ENCODE data around the gene AREG. TPM values are rescaled to one million over a fixed set of nuclear protein-coding genes. Genes with fewer than 3 reads are reported as not detected.

The AREG gene
- total and polyA plus RNA-seq, 2 of the 13 experiments (the other 11 are each of a cell fraction or from before 2014, with no cell fraction given) = 6.2 to 7.1 TPM

DNA sequence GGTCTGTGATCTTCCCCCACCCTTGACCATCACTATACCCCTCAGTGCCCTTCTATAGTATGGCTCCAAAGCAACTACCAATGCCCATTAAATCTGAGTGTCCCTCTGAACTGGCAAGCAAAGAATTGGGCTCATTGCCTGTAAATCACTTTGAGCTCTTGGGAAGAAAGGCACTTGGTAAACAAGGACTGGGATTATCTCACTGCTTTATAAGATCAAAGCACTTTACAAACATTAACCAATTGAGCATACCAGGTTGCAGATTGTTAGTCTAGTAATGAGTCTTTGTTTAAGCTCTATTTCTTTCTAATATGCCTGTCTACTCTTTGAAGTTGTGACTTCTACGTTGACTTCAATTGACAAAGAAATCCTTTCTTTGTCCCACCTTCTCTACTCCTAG lies 34.1 kb downstream of the AREG start (continued):
- no peak for TF ChIP-seq HNRNPUL1 (IDR thresholded peaks at IDR 0.05; ENCODE audit: low read depth, low read length)
- TF ChIP-seq, protein P1, sequence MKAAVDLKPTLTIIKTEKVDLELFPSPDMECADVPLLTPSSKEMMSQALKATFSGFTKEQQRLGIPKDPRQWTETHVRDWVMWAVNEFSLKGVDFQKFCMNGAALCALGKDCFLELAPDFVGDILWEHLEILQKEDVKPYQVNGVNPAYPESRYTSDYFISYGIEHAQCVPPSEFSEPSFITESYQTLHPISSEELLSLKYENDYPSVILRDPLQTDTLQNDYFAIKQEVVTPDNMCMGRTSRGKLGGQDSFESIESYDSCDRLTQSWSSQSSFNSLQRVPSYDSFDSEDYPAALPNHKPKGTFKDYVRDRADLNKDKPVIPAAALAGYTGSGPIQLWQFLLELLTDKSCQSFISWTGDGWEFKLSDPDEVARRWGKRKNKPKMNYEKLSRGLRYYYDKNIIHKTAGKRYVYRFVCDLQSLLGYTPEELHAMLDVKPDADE (CRISPR knock-in tag; IDR thresholded peaks at IDR 0.05) = no peak
- no peak for TF ChIP-seq MIER2 (CRISPR knock-in tag; IDR thresholded peaks at IDR 0.05)
- TF ChIP-seq MTF2 (CRISPR knock-in tag; IDR thresholded peaks at IDR 0.05; ENCODE audit: borderline replicate concordance) = no peak
- TF ChIP-seq, protein P2, sequence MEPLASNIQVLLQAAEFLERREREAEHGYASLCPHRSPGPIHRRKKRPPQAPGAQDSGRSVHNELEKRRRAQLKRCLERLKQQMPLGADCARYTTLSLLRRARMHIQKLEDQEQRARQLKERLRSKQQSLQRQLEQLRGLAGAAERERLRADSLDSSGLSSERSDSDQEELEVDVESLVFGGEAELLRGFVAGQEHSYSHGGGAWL (CRISPR knock-in tag; IDR thresholded peaks at IDR 0.05) = no peak
- TF ChIP-seq, protein P3, sequence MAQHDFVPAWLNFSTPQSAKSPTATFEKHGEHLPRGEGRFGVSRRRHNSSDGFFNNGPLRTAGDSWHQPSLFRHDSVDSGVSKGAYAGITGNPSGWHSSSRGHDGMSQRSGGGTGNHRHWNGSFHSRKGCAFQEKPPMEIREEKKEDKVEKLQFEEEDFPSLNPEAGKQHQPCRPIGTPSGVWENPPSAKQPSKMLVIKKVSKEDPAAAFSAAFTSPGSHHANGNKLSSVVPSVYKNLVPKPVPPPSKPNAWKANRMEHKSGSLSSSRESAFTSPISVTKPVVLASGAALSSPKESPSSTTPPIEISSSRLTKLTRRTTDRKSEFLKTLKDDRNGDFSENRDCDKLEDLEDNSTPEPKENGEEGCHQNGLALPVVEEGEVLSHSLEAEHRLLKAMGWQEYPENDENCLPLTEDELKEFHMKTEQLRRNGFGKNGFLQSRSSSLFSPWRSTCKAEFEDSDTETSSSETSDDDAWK (CRISPR knock-in tag; IDR thresholded peaks at IDR 0.05) = no peak
- TF ChIP-seq PAX8 (CRISPR knock-in tag; IDR thresholded peaks at IDR 0.05; ENCODE audit: borderline replicate concordance) = no peak
- no peak for TF ChIP-seq ZNF614 (CRISPR knock-in tag; IDR thresholded peaks at IDR 0.05; ENCODE audit: borderline replicate concordance)
- no peak for TF ChIP-seq ZNF33B (CRISPR knock-in tag; IDR thresholded peaks at IDR 0.05)
- TF ChIP-seq, protein P4, sequence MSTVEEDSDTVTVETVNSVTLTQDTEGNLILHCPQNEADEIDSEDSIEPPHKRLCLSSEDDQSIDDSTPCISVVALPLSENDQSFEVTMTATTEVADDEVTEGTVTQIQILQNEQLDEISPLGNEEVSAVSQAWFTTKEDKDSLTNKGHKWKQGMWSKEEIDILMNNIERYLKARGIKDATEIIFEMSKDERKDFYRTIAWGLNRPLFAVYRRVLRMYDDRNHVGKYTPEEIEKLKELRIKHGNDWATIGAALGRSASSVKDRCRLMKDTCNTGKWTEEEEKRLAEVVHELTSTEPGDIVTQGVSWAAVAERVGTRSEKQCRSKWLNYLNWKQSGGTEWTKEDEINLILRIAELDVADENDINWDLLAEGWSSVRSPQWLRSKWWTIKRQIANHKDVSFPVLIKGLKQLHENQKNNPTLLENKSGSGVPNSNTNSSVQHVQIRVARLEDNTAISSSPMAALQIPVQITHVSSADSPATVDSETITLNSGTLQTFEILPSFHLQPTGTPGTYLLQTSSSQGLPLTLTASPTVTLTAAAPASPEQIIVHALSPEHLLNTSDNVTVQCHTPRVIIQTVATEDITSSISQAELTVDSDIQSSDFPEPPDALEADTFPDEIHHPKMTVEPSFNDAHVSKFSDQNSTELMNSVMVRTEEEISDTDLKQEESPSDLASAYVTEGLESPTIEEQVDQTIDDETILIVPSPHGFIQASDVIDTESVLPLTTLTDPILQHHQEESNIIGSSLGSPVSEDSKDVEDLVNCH (CRISPR knock-in tag; IDR thresholded peaks at IDR 0.05) = no peak
- TF ChIP-seq ZNF781 (CRISPR knock-in tag; IDR thresholded peaks at IDR 0.05; ENCODE audit: borderline replicate concordance, not compliant biosample characterization) = no peak
- TF ChIP-seq KDM5A (IDR thresholded peaks at IDR 0.05; ENCODE audit: borderline replicate concordance, low read length) = no peak
- no peak for TF ChIP-seq AGO1 (IDR thresholded peaks at IDR 0.05; ENCODE audit: low read depth, low read length, poor library complexity, severe bottlenecking)
- TF ChIP-seq MBNL3 (CRISPR knock-in tag; conservative IDR thresholded peaks at IDR 0.05) = no peak
- no peak for TF ChIP-seq ZNF678 (CRISPR knock-in tag; IDR thresholded peaks at IDR 0.05)
- TF ChIP-seq, protein P5, sequence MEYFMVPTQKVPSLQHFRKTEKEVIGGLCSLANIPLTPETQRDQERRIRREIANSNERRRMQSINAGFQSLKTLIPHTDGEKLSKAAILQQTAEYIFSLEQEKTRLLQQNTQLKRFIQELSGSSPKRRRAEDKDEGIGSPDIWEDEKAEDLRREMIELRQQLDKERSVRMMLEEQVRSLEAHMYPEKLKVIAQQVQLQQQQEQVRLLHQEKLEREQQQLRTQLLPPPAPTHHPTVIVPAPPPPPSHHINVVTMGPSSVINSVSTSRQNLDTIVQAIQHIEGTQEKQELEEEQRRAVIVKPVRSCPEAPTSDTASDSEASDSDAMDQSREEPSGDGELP (IDR thresholded peaks at IDR 0.05; ENCODE audit: borderline replicate concordance, low read depth) = no peak
- TF ChIP-seq PCBP2 (optimal IDR thresholded peaks at IDR 0.05; ENCODE audit: low read depth, low read length, poor library complexity, severe bottlenecking) = no peak
- TF ChIP-seq PRPF4 (IDR thresholded peaks at IDR 0.05; ENCODE audit: low read depth, low read length, poor library complexity, severe bottlenecking) = no peak
- TF ChIP-seq ZBTB1 (CRISPR knock-in tag; IDR thresholded peaks at IDR 0.05; ENCODE audit: borderline replicate concordance) = no peak
- TF ChIP-seq, protein P6, sequence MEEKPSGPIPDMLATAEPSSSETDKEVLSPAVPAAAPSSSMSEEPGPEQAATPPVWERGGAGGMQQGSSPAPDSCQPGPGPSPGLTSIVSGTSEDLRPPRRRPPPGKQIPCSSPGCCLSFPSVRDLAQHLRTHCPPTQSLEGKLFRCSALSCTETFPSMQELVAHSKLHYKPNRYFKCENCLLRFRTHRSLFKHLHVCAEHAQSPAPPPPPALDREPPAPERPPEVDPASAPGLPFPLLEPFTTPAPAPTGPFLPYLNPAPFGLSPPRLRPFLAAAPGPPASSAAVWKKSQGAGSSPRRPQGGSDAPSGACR (CRISPR knock-in tag; IDR thresholded peaks at IDR 0.05) = no peak
- TF ChIP-seq, protein P7, sequence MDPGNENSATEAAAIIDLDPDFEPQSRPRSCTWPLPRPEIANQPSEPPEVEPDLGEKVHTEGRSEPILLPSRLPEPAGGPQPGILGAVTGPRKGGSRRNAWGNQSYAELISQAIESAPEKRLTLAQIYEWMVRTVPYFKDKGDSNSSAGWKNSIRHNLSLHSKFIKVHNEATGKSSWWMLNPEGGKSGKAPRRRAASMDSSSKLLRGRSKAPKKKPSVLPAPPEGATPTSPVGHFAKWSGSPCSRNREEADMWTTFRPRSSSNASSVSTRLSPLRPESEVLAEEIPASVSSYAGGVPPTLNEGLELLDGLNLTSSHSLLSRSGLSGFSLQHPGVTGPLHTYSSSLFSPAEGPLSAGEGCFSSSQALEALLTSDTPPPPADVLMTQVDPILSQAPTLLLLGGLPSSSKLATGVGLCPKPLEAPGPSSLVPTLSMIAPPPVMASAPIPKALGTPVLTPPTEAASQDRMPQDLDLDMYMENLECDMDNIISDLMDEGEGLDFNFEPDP (CRISPR knock-in tag; conservative IDR thresholded peaks at IDR 0.05) = no peak
- no peak for TF ChIP-seq TGIF2 (CRISPR knock-in tag; IDR thresholded peaks at IDR 0.05)
- TF ChIP-seq NFYC (CRISPR knock-in tag; IDR thresholded peaks at IDR 0.05) = no peak

Measured in HepG2 (cell line).